Keratinocyte (primary cell): ENCODE measurements around the gene GRM1. TPM values are rescaled to one million over a fixed set of nuclear protein-coding genes. Genes with fewer than 3 reads are reported as not detected.

Experiments
- DNase-seq: peaks from one replicate; pipeline ENCODE4 v3.0.0-alpha.2; 2011; ENCODE audit warnings: low read depth, missing footprints, low spot score
- FAIRE-seq: peaks from 2 replicates; lab custom pipeline; 2011; peaks lifted over from hg19 to GRCh38; lab: Jason Lieb, UNC
- H2AFZ ChIP-seq: 2 replicates; pipeline ENCODE4 v1.6.0; 2012; ENCODE audit warnings: low read length, control low read depth, inconsistent platforms; ENCODE audit not compliant: control insufficient read depth
- H3K27ac ChIP-seq: 2 replicates; pipeline ENCODE4 v1.5.1; 2011; ENCODE audit warnings: low read length; ENCODE audit not compliant: control insufficient read depth, insufficient read depth
- H3K27me3 ChIP-seq: 3 replicates; pipeline ENCODE4 v1.6.0; 2011; ENCODE audit warnings: low read length; ENCODE audit not compliant: control insufficient read depth, insufficient read depth; ENCODE audit errors: extremely low read depth
- H3K36me3 ChIP-seq, 2 experiments: 2 replicates in 1 of 2; 3 replicates in 1 of 2; pipeline ENCODE4 v1.5.1; 2011; ENCODE audit warnings: low read length in 2 of 2, mild to moderate bottlenecking in 1 of 2; ENCODE audit not compliant: control insufficient read depth in 2 of 2, insufficient read depth in 2 of 2; ENCODE audit errors: extremely low read depth in 1 of 2
- H3K4me1 ChIP-seq: 3 replicates; pipeline ENCODE4 v1.5.1; 2011; ENCODE audit warnings: low read length; ENCODE audit not compliant: control insufficient read depth, insufficient read depth; ENCODE audit errors: extremely low read depth
- H3K4me2 ChIP-seq: 3 replicates; pipeline ENCODE4 v1.6.0; 2011; ENCODE audit warnings: low read depth, low read length; ENCODE audit not compliant: control insufficient read depth, insufficient read depth; ENCODE audit errors: extremely low read depth
- H3K4me3 ChIP-seq, 3 experiments: fragments of 200-600 bp in 1 of 3; sonication (generic) in 1 of 3; 2 replicates in 2 of 3; 3 replicates in 1 of 3; pipeline ENCODE4 v1.5.1; 2011 to 2016; ENCODE audit warnings: low read length in 3 of 3, mild to moderate bottlenecking in 3 of 3, control low read depth in 2 of 3, inconsistent platforms in 1 of 3, low read depth in 1 of 3, mixed read lengths in 1 of 3, mixed run types in 1 of 3, moderate library complexity in 1 of 3; ENCODE audit not compliant: control insufficient read depth in 2 of 3, insufficient read depth in 2 of 3; ENCODE audit errors: extremely low read depth in 1 of 3
- H3K79me2 ChIP-seq: 2 replicates; pipeline ENCODE4 v1.6.0; 2012; ENCODE audit warnings: low read length; ENCODE audit not compliant: control insufficient read depth, insufficient read depth
- H3K9ac ChIP-seq: 3 replicates; pipeline ENCODE4 v1.6.0; 2011; ENCODE audit warnings: low read length; ENCODE audit not compliant: control insufficient read depth, insufficient read depth; ENCODE audit errors: extremely low read depth
- H3K9me1 ChIP-seq: 3 replicates; pipeline ENCODE4 v1.6.0; 2011; ENCODE audit warnings: low read length; ENCODE audit not compliant: control insufficient read depth, insufficient read depth; ENCODE audit errors: extremely low read depth
- H3K9me3 ChIP-seq: 2 replicates; pipeline ENCODE4 v1.5.1; 2012; ENCODE audit warnings: low read depth, low read length; ENCODE audit not compliant: control insufficient read depth
- H4K20me1 ChIP-seq: 3 replicates; pipeline ENCODE4 v1.6.0; 2011; ENCODE audit warnings: low read length; ENCODE audit not compliant: control insufficient read depth, insufficient read depth; ENCODE audit errors: extremely low read depth
- CTCF ChIP-seq, 3 experiments: IDR thresholded peaks in 1 of 3; conservative IDR thresholded peaks in 1 of 3; optimal IDR thresholded peaks in 1 of 3; 2 replicates in 2 of 3; 3 replicates in 1 of 3; pipeline versions ENCODE3 to v1.5.1; 2011; ENCODE audit warnings: low read length in 3 of 3, mild to moderate bottlenecking in 3 of 3, moderate library complexity in 2 of 3, control low read depth in 1 of 3, inconsistent platforms in 1 of 3; ENCODE audit not compliant: insufficient read depth in 2 of 3; ENCODE audit errors: extremely low read depth in 1 of 3
- EZH2 ChIP-seq: IDR thresholded peaks from one replicate; pipeline ENCODE4 v1.6.1; 2012; ENCODE audit warnings: inconsistent platforms, mild to moderate bottlenecking, low read length, moderate library complexity
- dilution Hi-C: fragments of 300-500 bp; cut with MboI; formaldehyde crosslinking; loops from one replicate; pipeline ENCODE4 v1.7.0; 2020; ENCODE audit warnings: low sequenced_read_pairs; ENCODE audit not compliant: extremely low pct_ligation_motif_present
- polyA plus RNA-seq, 5 experiments: library from polyadenylated mRNA; depleted of rRNA in 3 of 5; stranded (reverse) in 3 of 5; stranded (forward) in 1 of 5; unstranded in 1 of 5; fragments of >200 nt; gene quantifications; 1 replicate in 1 of 5; 2 replicates in 3 of 5; 3 replicates in 1 of 5; pipeline versions ENCODE4 v1.2.1 to v1.2.3, GENCODE V29; 2011 to 2012; ENCODE audit warnings: missing spikeins in 2 of 5, low read depth in 1 of 5, low replicate concordance in 1 of 5

GRM1 gene
- polyA plus RNA-seq, 1 donor (not counting 4 experiments of a cell fraction or from before 2014, with no cell fraction given) = not detected

GRCh38 chr6:146347690-146348089 is 318.8 kb downstream of the GRM1 start:
- Histone ChIP-seq H3K36me3 (no peaks in the 10 kb centered on the region), H3K9me3 (no peaks in the 10 kb centered on the region), H3K79me2 (no peaks in the 10 kb centered on the region), H3K9ac (no peak overlapping the region), H2AFZ (no peak overlapping the region), H3K27me3 (no peaks in the 10 kb centered on the region), H3K27ac (no peak overlapping the region), H4K20me1 (no peaks in the 10 kb centered on the region), H3K4me3 (no peak overlapping the region), H3K9me1 (no peaks in the 10 kb centered on the region), H3K4me2 (no peak overlapping the region), H3K4me1 (no peaks in the 10 kb centered on the region)
- dilution Hi-C loops = no loop called here
- DNase-seq = no peak
- no peak for TF ChIP-seq EZH2
- no peak for TF ChIP-seq CTCF (optimal IDR thresholded peaks at IDR 0.05 in 1 of 3, IDR thresholded peaks at IDR 0.05 in 1 of 3, conservative IDR thresholded peaks at IDR 0.05 in 1 of 3; ENCODE audit: extremely low read depth in 1 of 3, insufficient read depth in 2 of 3, low read length in 3 of 3)
- FAIRE-seq = no peak

- peak; percentile 9 for FAIRE-seq
- TF ChIP-seq EZH2 = no peak
- no peak for TF ChIP-seq CTCF (optimal IDR thresholded peaks at IDR 0.05 in 1 of 3, IDR thresholded peaks at IDR 0.05 in 1 of 3, conservative IDR thresholded peaks at IDR 0.05 in 1 of 3; ENCODE audit: extremely low read depth in 1 of 3, insufficient read depth in 2 of 3, low read length in 3 of 3)
Measured at GRCh38 chr6:146351018-146351417, 322.2 kb downstream of the GRM1 start.

More at GRCh38 chr6:146351018-146351417, 322.2 kb downstream of the GRM1 start:
- no peaks in the 10 kb centered on the region for H3K79me2 ChIP-seq
- H2AFZ ChIP-seq = no peak overlapping the region
- dilution Hi-C loops = no loop called here
- no peak overlapping the region for H3K4me2 ChIP-seq
- no peak overlapping the region for H3K4me3 ChIP-seq
- H3K27me3 ChIP-seq = no peaks in the 10 kb centered on the region
- H3K9ac ChIP-seq = no peak overlapping the region
- no peaks in the 10 kb centered on the region for H3K36me3 ChIP-seq
- no peaks in the 10 kb centered on the region for H3K4me1 ChIP-seq
- no peak for DNase-seq
- no peaks in the 10 kb centered on the region for H3K9me1 ChIP-seq
- H3K9me3 ChIP-seq = no peaks in the 10 kb centered on the region
- no peaks in the 10 kb centered on the region for H4K20me1 ChIP-seq
- H3K27ac ChIP-seq = no peak overlapping the region
